ENCODE measurements around the gene STK26. TPM values are rescaled to one million over a fixed set of nuclear protein-coding genes. Genes with fewer than 3 reads are reported as not detected.

Gene STK26
- total and polyA plus RNA-seq, 2 donors (not counting 3 experiments of a cell fraction or from before 2014, with no cell fraction given) = 0.87 to 3.7 TPM

DNA sequence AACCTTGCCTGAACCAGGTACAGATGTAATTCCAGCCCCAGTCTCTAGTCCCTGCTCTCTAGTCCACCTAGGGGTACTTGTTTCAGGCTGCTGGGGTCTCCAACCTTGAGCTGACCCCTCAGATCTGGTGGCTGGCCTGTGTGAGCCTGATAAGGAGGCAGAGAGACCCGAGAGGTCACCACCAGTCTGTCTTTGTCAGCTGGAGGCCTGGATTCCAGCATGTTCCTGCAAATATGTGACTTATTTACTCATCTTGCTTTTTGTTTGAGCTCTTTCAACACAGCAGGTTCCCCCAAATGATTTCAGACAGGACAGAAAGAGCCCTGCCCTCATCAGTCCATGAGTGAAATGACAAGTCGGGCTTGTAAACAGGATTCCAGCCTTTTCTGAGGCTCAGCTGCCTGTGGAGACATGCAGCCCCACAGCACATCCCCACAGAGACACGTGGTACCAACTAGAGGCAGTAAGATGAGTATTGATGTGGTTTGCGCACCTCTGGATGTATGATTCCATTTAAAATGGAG is 37.5 kb upstream of the STK26 start:
- Histone ChIP-seq H3K4me3 (replicated peaks in 1 of 3; ENCODE audit: insufficient read depth in 1 of 3, low read depth in 1 of 3, low read length in 3 of 3) (no peak overlapping the region), H2AFZ (ENCODE audit: low read depth, low read length) (no peak overlapping the region), H3K9me1 (replicated peaks; ENCODE audit: control insufficient read depth, extremely low read depth, insufficient read depth, low read length) (no peaks in the 10 kb centered on the region), H4K20me1 (replicated peaks; ENCODE audit: control insufficient read depth, extremely low read depth, insufficient read depth, low read length) (no peaks in the 10 kb centered on the region), H3K9ac (replicated peaks; ENCODE audit: extremely low read depth, insufficient read depth, low read length) (no peak overlapping the region), H3K4me2 (ENCODE audit: insufficient read depth, low read length) (no peak overlapping the region), H3K27ac (ENCODE audit: insufficient read depth, low read depth, low read length) (no peak overlapping the region), H3K9me3 (replicated peaks; ENCODE audit: control insufficient read depth, insufficient read depth, low read length) (no peaks in the 10 kb centered on the region), H3K27me3 (ENCODE audit: control insufficient read depth in 2 of 2, insufficient read depth in 2 of 2, low read length in 2 of 2) (no peaks in the 10 kb centered on the region), H3K79me2 (ENCODE audit: control insufficient read depth, insufficient read depth, low read length) (no peaks in the 10 kb centered on the region), H3K4me1 (ENCODE audit: control insufficient read depth, extremely low read depth, insufficient read depth, low read length) (peaks cover 9% of the 10 kb centered on the region), H3K36me3 (ENCODE audit: control insufficient read depth in 2 of 2, extremely low read depth in 1 of 2, insufficient read depth in 2 of 2, low read length in 2 of 2) (no peaks in the 10 kb centered on the region)
- dilution Hi-C loops (cut with MboI; ENCODE audit: extremely low pct_ligation_motif_present, low sequenced_read_pairs) (no loop called here), intact Hi-C loops (cut with micrococcal nuclease) (loop anchor here (5.0 kb wide), 1 partner anchor 37 kb away; the partner anchor contains the start of gene STK26)
- FAIRE-seq = no peak
- TF ChIP-seq FOS (IDR thresholded peaks at IDR 0.05; ENCODE audit: borderline replicate concordance, insufficient read depth, low read length) (no peak), POLR2A (IDR thresholded peaks at IDR 0.05; ENCODE audit: low read depth, low read length) (no peak), JUN (IDR thresholded peaks at IDR 0.05; ENCODE audit: borderline replicate concordance, insufficient read depth, insufficient read length, low read depth) (no peak), GATA2 (IDR thresholded peaks at IDR 0.05; ENCODE audit: insufficient read depth, insufficient read length, low read depth, low read length) (no peak), POLR2AphosphoS5 (IDR thresholded peaks at IDR 0.05; ENCODE audit: insufficient read depth, low read depth, low read length) (no peak), EZH2 (IDR thresholded peaks at IDR 0.05; ENCODE audit: borderline replicate concordance, low read depth, low read length, severe bottlenecking) (no peak), MYC (IDR thresholded peaks at IDR 0.05; ENCODE audit: low read depth, low read length) (no peak)
- TF ChIP-seq, protein P1, sequence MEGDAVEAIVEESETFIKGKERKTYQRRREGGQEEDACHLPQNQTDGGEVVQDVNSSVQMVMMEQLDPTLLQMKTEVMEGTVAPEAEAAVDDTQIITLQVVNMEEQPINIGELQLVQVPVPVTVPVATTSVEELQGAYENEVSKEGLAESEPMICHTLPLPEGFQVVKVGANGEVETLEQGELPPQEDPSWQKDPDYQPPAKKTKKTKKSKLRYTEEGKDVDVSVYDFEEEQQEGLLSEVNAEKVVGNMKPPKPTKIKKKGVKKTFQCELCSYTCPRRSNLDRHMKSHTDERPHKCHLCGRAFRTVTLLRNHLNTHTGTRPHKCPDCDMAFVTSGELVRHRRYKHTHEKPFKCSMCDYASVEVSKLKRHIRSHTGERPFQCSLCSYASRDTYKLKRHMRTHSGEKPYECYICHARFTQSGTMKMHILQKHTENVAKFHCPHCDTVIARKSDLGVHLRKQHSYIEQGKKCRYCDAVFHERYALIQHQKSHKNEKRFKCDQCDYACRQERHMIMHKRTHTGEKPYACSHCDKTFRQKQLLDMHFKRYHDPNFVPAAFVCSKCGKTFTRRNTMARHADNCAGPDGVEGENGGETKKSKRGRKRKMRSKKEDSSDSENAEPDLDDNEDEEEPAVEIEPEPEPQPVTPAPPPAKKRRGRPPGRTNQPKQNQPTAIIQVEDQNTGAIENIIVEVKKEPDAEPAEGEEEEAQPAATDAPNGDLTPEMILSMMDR (IDR thresholded peaks at IDR 0.05; ENCODE audit: extremely low read depth in 1 of 2, insufficient read depth in 1 of 2, low read depth in 1 of 2, low read length in 2 of 2) = no peak
- TF ChIP-seq, protein P2, sequence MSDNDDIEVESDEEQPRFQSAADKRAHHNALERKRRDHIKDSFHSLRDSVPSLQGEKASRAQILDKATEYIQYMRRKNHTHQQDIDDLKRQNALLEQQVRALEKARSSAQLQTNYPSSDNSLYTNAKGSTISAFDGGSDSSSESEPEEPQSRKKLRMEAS (IDR thresholded peaks at IDR 0.05; ENCODE audit: insufficient read depth, insufficient read length) = no peak
- no TSS peak for BruUV-seq (replicated peaks)
- POLR2A ChIA-PET = no interaction called here
- no peak for DNase-seq (ENCODE audit: low read depth, low spot score)
- CTCF ChIA-PET = interaction anchor here (1.0 kb wide), 1 partner anchor 11 kb away, joined by 3 read pairs; no protein-coding TSS in a partner anchor

All from endothelial cell of umbilical vein (primary cell).